Liver (tissue), 9 donors: ENCODE data around the gene NFATC2. TPM values are rescaled to one million over a fixed set of nuclear protein-coding genes. Genes with fewer than 3 reads are reported as not detected.

Source experiments
- DNase-seq: peaks from one replicate; pipeline ENCODE4 v3.0.0-alpha.2; 2017; ENCODE audit warnings: low spot score
- H3K27ac ChIP-seq, 2 donors: one replicate each; pipeline ENCODE4 v1.7.0; 2013; ENCODE audit warnings: inconsistent platforms in 2 of 2, low read length in 2 of 2, control low read depth in 1 of 2, low read depth in 1 of 2, mild to moderate bottlenecking in 1 of 2
- H3K27me3 ChIP-seq, 4 donors: one replicate each; pipeline versions ENCODE4 v1.6.1 to v1.7.0; 2013; ENCODE audit warnings: low read length in 3 of 4, inconsistent platforms in 1 of 4, mild to moderate bottlenecking in 1 of 4, moderate library complexity in 1 of 4; ENCODE audit not compliant: control insufficient read depth in 4 of 4, insufficient read depth in 4 of 4
- H3K36me3 ChIP-seq, 4 donors: one replicate each; pipeline versions ENCODE4 v1.6.1 to v1.7.0; 2013; ENCODE audit warnings: low read length in 3 of 4, mild to moderate bottlenecking in 3 of 4, low read depth in 1 of 4, moderate library complexity in 1 of 4; ENCODE audit not compliant: control insufficient read depth in 4 of 4, insufficient read depth in 3 of 4
- H3K4me1 ChIP-seq, 4 donors: one replicate each; pipeline versions ENCODE4 v1.6.1 to v1.7.0; 2013; ENCODE audit warnings: low read length in 3 of 4, mild to moderate bottlenecking in 3 of 4, moderate library complexity in 1 of 4; ENCODE audit not compliant: control insufficient read depth in 4 of 4, insufficient read depth in 4 of 4
- H3K4me3 ChIP-seq, 3 donors: one replicate each; pipeline versions ENCODE4 v1.6.1 to v1.7.0; 2013; ENCODE audit warnings: low read length in 3 of 3, control low read depth in 1 of 3, low read depth in 1 of 3, mild to moderate bottlenecking in 1 of 3
- H3K9ac ChIP-seq, 2 donors: one replicate each; pipeline ENCODE4 v1.7.0; 2013; ENCODE audit warnings: low read length in 2 of 2, mild to moderate bottlenecking in 2 of 2, moderate library complexity in 2 of 2, control low read depth in 1 of 2, low read depth in 1 of 2
- H3K9me3 ChIP-seq, 4 donors: one replicate each; pipeline versions ENCODE4 v1.6.1 to v1.7.0; 2013; ENCODE audit warnings: low read length in 3 of 4; ENCODE audit not compliant: control insufficient read depth in 4 of 4
- ATF3 ChIP-seq: IDR thresholded peaks from 2 replicates; pipeline ENCODE4 v1.6.1; 2016; ENCODE audit warnings: antibody characterized with exemption
- CTCF ChIP-seq: fragments of 150-350 bp; IDR thresholded peaks from 2 replicates; pipeline ENCODE4 v1.5.1; 2017; ENCODE audit warnings: improper control_type of control experiment, low read depth, low read length; ENCODE audit not compliant: missing input control
- EGR1 ChIP-seq, 2 donors: IDR thresholded peaks; 2 replicates each; pipeline ENCODE4 v1.6.1; 2016 to 2018; ENCODE audit warnings: antibody characterized with exemption in 2 of 2, low read depth in 2 of 2
- FOXA1 ChIP-seq: IDR thresholded peaks from 2 replicates; pipeline ENCODE4 v1.6.1; 2016; ENCODE audit warnings: antibody characterized with exemption
- FOXA2 ChIP-seq: IDR thresholded peaks from 2 replicates; pipeline ENCODE4 v1.6.1; 2016; ENCODE audit warnings: antibody characterized with exemption
- GABPA ChIP-seq, 2 donors: IDR thresholded peaks in 1 of 2; conservative IDR thresholded peaks in 1 of 2; 2 replicates each; pipeline ENCODE4 v1.6.1; 2016; ENCODE audit warnings: antibody characterized with exemption in 2 of 2, mild to moderate bottlenecking in 1 of 2, moderate library complexity in 1 of 2
- HNF4A ChIP-seq, 2 donors: conservative IDR thresholded peaks; 2 replicates each; pipeline ENCODE4 v1.6.1; 2016; ENCODE audit warnings: antibody characterized with exemption in 2 of 2, mild to moderate bottlenecking in 2 of 2
- HNF4G ChIP-seq: IDR thresholded peaks from 2 replicates; pipeline ENCODE4 v1.6.1; 2016; ENCODE audit warnings: antibody characterized with exemption
- JUND ChIP-seq, 2 donors: IDR thresholded peaks; 2 replicates each; pipeline ENCODE4 v1.6.1; 2016; ENCODE audit warnings: antibody characterized with exemption in 2 of 2
- MAX ChIP-seq: IDR thresholded peaks from 2 replicates; pipeline ENCODE4 v1.6.1; 2016; ENCODE audit warnings: antibody characterized with exemption
- NR2F2 ChIP-seq: IDR thresholded peaks from 2 replicates; pipeline ENCODE4 v1.6.1; 2016; ENCODE audit warnings: antibody characterized with exemption
- RAD21 ChIP-seq, 2 donors: IDR thresholded peaks; 2 replicates each; pipeline ENCODE4 v1.6.1; 2016; ENCODE audit warnings: antibody characterized with exemption in 2 of 2, mild to moderate bottlenecking in 2 of 2
- REST ChIP-seq: IDR thresholded peaks from 2 replicates; pipeline ENCODE4 v1.6.1; 2016; ENCODE audit warnings: antibody characterized with exemption, mild to moderate bottlenecking
- RXRA ChIP-seq, 2 donors: IDR thresholded peaks; 2 replicates each; pipeline ENCODE4 v1.6.1; 2017 to 2018; ENCODE audit warnings: antibody characterized with exemption in 2 of 2, mild to moderate bottlenecking in 1 of 2
- SP1 ChIP-seq: IDR thresholded peaks from 2 replicates; pipeline ENCODE4 v1.6.1; 2018; ENCODE audit warnings: antibody characterized with exemption, mild to moderate bottlenecking
- TAF1 ChIP-seq: conservative IDR thresholded peaks from 2 replicates; pipeline ENCODE4 v1.6.1; 2016; ENCODE audit warnings: antibody characterized with exemption, mild to moderate bottlenecking
- YY1 ChIP-seq: IDR thresholded peaks from 2 replicates; pipeline ENCODE4 v1.6.1; 2016; ENCODE audit warnings: antibody characterized with exemption, mild to moderate bottlenecking
- ZBTB33 ChIP-seq: IDR thresholded peaks from 2 replicates; pipeline ENCODE4 v1.6.1; 2016; ENCODE audit warnings: antibody characterized with exemption
- WGBS: extraction: QIAGEN DNeasy Blood & Tissue Kit; methylation state at CpG from one replicate; pipeline ENCODE4 v1.1.7; 2013; 5-methylcytosine and 5-hydroxymethylcytosine counted together
- polyA plus RNA-seq, 2 donors: library from polyadenylated mRNA; stranded (reverse) in 1 of 2; unstranded in 1 of 2; fragments of 200-250 nt in 1 of 2; fragments of >200 nt in 1 of 2; fragmentation: Nextera tagmentation in 1 of 2; extraction: Ambion mirVana in 1 of 2; gene quantifications; one replicate each; pipeline versions ENCODE4 v1.2.1 to v1.2.3, GENCODE V29; 2013 to 2015
- total RNA-seq, 2 donors: library from RNA; depleted of rRNA; stranded (reverse); fragments of >200 nt; gene quantifications; one replicate each; pipeline ENCODE4 v1.2.3, GENCODE V29; 2014
- donor health status: healthy.
- donor health status: healthy.
- donor health status: healthy.
- donor health status: healthy.
- donor health status: healthy.

NFATC2 gene
- total and polyA plus RNA-seq, 4 donors = 1.2 to 6.7 (median 2.6) TPM

- Histone ChIP-seq H3K4me1 (peaks cover 0 to 3% (median 1%) of the 10 kb centered on the region in 4 donors), H3K9me3 (no peaks in the 10 kb centered on the region), H3K4me3 (no peak overlapping the region), H3K27ac (no peak overlapping the region), H3K27me3 (no peaks in the 10 kb centered on the region), H3K36me3 (no peaks in the 10 kb centered on the region), H3K9ac (no peak overlapping the region)
- TF ChIP-seq FOXA2 (no peak), HNF4G (no peak), JUND (IDR thresholded peaks at IDR 0.05) (no peak), YY1 (no peak), NR2F2 (no peak), ATF3 (no peak), RXRA (IDR thresholded peaks at IDR 0.05) (no peak), RAD21 (IDR thresholded peaks at IDR 0.05) (no peak), TAF1 (no peak), FOXA1 (no peak), SP1 (no peak), MAX (no peak), EGR1 (IDR thresholded peaks at IDR 0.05; ENCODE audit: low read depth in 2 of 2) (no peak), REST (no peak), GABPA (IDR thresholded peaks at IDR 0.05 in 1 of 2, conservative IDR thresholded peaks at IDR 0.05 in 1 of 2) (no peak), ZBTB33 (no peak), CTCF (no peak)
- DNase-seq = no peak
- 92% methylated on average over 7 of the region's 7 CpGs for WGBS
Measured at GRCh38 chr20:51547951-51548350, 5.4 kb upstream of the NFATC2 start.

GRCh38 chr20:51545515-51545914 is 3.0 kb upstream of the NFATC2 start:
- Histone ChIP-seq H3K9ac (no peak overlapping the region), H3K36me3 (no peaks in the 10 kb centered on the region), H3K4me3 (no peak overlapping the region), H3K27ac (no peak overlapping the region), H3K9me3 (no peaks in the 10 kb centered on the region), H3K4me1 (peaks cover 5 to 23% (median 15%) of the 10 kb centered on the region in 4 donors), H3K27me3 (no peaks in the 10 kb centered on the region)
- no peak for DNase-seq
- 78% methylated on average over 2 of the region's 2 CpGs for WGBS
- TF ChIP-seq MAX (no peak), TAF1 (no peak), ZBTB33 (no peak), RAD21 (IDR thresholded peaks at IDR 0.05) (no peak), FOXA1 (no peak), GABPA (IDR thresholded peaks at IDR 0.05 in 1 of 2, conservative IDR thresholded peaks at IDR 0.05 in 1 of 2) (no peak), CTCF (no peak), FOXA2 (no peak), EGR1 (IDR thresholded peaks at IDR 0.05; ENCODE audit: low read depth in 2 of 2) (no peak), HNF4G (no peak), HNF4A (conservative IDR thresholded peaks at IDR 0.05) (no peak)
